Neutrophil (primary cell): ENCODE results near the gene WDR37.

Experiments
- H3K27ac ChIP-seq: fragments of 200-600 bp; sonication (generic); 2 replicates; pipeline ENCODE4 v1.5.1; 2016; ENCODE audit warnings: mild to moderate bottlenecking, moderate library complexity
- H3K27me3 ChIP-seq: fragments of 200-600 bp; sonication (generic); 2 replicates; pipeline ENCODE4 v1.6.0; 2016; ENCODE audit warnings: mild to moderate bottlenecking
- H3K36me3 ChIP-seq: fragments of 200-600 bp; sonication (generic); 2 replicates; pipeline ENCODE4 v1.5.1; 2017
- H3K4me1 ChIP-seq, 2 experiments: fragments of 200-600 bp in 1 of 2; sonication (generic) in 1 of 2; 1 replicate in 1 of 2; 2 replicates in 1 of 2; pipeline versions ENCODE4 v1.5.1 to v1.6.1; 2013 to 2016; ENCODE audit warnings: low read depth in 1 of 2, low read length in 1 of 2, mild to moderate bottlenecking in 1 of 2, moderate library complexity in 1 of 2; ENCODE audit not compliant: control insufficient read depth in 1 of 2, insufficient read depth in 1 of 2
- H3K4me3 ChIP-seq, 2 experiments: fragments of 200-600 bp in 1 of 2; sonication (generic) in 1 of 2; 1 replicate in 1 of 2; 2 replicates in 1 of 2; pipeline ENCODE4 v1.5.1; 2013 to 2016; ENCODE audit warnings: low read depth in 1 of 2, low read length in 1 of 2, mild to moderate bottlenecking in 1 of 2, moderate library complexity in 1 of 2
- H3K9me3 ChIP-seq: fragments of 200-600 bp; sonication (generic); 2 replicates; pipeline ENCODE4 v1.5.1; 2016
- CTCF ChIP-seq: fragments of 200-600 bp; sonication (generic); IDR thresholded peaks from 2 replicates; pipeline ENCODE4 v1.5.1; 2016; ENCODE audit warnings: antibody characterized with exemption

Gene WDR37

GRCh38 chr10:1043532-1043995, 12.6 kb upstream of the WDR37 start:
- no peaks in the 10 kb centered on the region for H3K9me3 ChIP-seq
- no peaks in the 10 kb centered on the region for H3K27me3 ChIP-seq
- H3K36me3 ChIP-seq, result peaks cover 24% of the 10 kb centered on the region
- peaks cover 51 to 57% of the 10 kb centered on the region in 2 experiments for H3K4me1 ChIP-seq
- TF ChIP-seq CTCF, result no peak
- H3K4me3 ChIP-seq, result peak overlapping the region; percentile 57 to 60
- H3K27ac ChIP-seq, result peak overlapping the region; percentile 91

DNA sequence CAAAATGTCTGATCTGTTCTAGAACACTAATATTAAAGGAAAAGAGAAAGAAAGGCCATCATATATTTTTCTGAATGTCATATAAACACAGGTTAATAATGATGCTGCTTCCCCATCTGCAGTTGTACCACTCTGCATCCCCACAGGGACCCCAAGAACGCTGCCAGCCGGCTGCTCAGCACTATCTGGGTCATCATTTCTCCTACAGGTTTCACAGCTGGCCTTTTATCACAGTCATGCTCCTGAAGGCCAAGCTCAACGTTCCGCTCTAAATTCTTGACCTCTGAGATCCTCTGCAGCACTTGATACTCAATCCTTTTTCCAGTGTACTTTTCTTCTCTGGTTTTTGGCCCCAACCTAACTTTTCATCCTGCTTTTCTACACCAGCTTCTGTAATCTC, 12.0 kb upstream of the WDR37 start:
- H3K27ac ChIP-seq, result peak overlapping the region; percentile 91
- H3K4me1 ChIP-seq, result peaks cover 51 to 57% of the 10 kb centered on the region in 2 experiments
- H3K4me3 ChIP-seq, result peak overlapping the region; percentile 57 to 60
- H3K36me3 ChIP-seq, result peaks cover 20% of the 10 kb centered on the region
- H3K9me3 ChIP-seq, result no peaks in the 10 kb centered on the region
- H3K27me3 ChIP-seq, result no peaks in the 10 kb centered on the region
- TF ChIP-seq CTCF, result no peak

DNA sequence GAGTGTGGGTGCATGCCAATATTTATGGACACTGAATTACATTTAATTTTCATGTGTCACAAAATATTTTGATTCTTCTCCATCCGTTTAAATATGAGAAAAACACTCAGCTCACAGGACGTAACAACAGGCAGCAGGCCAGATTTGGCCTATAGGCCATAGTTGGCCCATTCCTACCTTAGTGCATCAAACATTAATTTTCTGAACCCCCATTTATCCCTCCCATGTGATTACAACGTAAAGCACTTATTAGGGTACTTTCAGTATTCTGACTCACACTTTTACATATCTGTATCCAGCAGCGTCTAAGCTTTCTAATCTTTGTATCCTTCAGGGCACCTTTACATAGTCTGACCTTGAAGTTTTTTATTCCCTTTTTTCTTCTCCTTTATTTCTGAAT, 11.2 kb upstream of the WDR37 start:
- Histone ChIP-seq H3K4me3 (peak overlapping the region; percentile 57 to 60), H3K9me3 (no peaks in the 10 kb centered on the region), H3K4me1 (peaks cover 56 to 63% of the 10 kb centered on the region in 2 experiments), H3K27me3 (no peaks in the 10 kb centered on the region), H3K36me3 (peaks cover 14% of the 10 kb centered on the region), H3K27ac (peak overlapping the region; percentile 91)
- TF ChIP-seq CTCF, result no peak

DNA sequence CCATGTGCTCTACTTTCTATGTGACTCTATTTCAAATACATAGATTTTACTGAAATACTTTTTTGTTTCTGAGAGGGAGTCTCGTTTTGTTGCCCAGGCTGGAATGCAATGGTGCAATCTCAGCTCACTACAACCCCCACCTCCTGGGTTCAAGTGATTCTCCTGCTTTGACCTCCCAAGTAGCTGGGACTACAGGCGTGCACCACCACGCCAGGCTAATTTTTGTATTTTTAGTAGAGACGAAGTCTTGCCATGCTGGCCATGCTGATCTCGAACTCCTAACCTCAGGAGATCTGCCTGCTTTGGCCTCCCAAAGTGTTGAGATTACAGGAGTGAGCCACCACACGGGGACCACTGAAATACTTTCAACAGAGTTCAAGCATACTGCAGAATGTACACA, 10.8 kb upstream of the WDR37 start:
- peak overlapping the region in 1 of 2 experiments; percentile 15 for H3K4me3 ChIP-seq
- peaks cover 61 to 67% of the 10 kb centered on the region in 2 experiments for H3K4me1 ChIP-seq
- peaks cover 9% of the 10 kb centered on the region for H3K36me3 ChIP-seq
- no peaks in the 10 kb centered on the region for H3K9me3 ChIP-seq
- TF ChIP-seq CTCF, result no peak
- H3K27ac ChIP-seq, result peak overlapping the region; percentile 91
- no peaks in the 10 kb centered on the region for H3K27me3 ChIP-seq

GRCh38 chr10:1047937-1048336, 8.2 kb upstream of the WDR37 start:
- peaks cover 24% of the 10 kb centered on the region for H3K36me3 ChIP-seq
- peaks cover 61 to 67% of the 10 kb centered on the region in 2 experiments for H3K4me1 ChIP-seq
- H3K4me3 ChIP-seq, result peak overlapping the region; percentile 98
- H3K9me3 ChIP-seq, result no peaks in the 10 kb centered on the region
- TF ChIP-seq CTCF, result no peak
- no peaks in the 10 kb centered on the region for H3K27me3 ChIP-seq
- peak overlapping the region; percentile 98 for H3K27ac ChIP-seq

DNA sequence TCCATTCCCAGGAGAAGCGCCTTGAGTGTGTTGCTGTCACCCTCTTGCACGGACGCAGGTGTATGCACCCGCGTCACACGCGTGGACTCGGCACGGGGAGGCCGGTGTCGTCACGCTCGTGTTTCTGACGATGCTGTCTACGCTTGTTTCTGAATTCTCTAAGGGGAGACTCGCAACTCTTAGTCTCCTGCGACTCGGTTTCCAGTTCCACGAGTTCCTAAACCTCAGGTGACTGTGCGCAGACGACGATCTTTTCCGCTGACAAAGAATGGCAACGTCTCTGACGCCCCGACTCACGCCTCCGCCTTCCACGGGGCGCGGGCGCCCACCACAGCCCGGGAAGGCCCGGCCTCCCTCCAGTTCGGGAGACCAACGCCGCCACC, 7.8 kb upstream of the WDR37 start:
- no peaks in the 10 kb centered on the region for H3K9me3 ChIP-seq
- H3K4me1 ChIP-seq, result peaks cover 57 to 63% of the 10 kb centered on the region in 2 experiments
- no peaks in the 10 kb centered on the region for H3K27me3 ChIP-seq
- no peak for TF ChIP-seq CTCF
- H3K36me3 ChIP-seq, result peaks cover 28% of the 10 kb centered on the region
- peak overlapping the region; percentile 98 for H3K27ac ChIP-seq
- peak overlapping the region; percentile 98 for H3K4me3 ChIP-seq
